Measurements from ENCODE around the gene SCUBE1.

SCUBE1 gene

DNA sequence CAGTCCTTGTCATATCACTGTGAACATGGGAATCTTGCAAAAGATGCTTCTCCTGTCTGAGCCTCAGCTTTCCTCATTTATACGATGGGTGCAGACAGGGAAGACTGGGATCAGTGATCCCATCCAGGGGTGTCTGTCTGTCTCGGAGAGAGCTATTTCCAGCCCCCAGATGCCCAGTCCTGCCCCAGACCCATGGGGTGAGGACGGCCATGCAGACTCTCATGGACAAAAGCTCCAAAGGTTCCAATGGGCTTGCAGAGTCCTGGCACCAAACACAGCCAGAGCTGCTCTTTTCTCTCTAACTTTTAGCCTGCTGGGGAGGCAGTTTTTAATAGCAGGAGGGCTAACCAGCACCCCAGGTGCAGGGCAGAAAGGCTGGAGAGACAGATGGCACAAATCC is 5.2 kb downstream of the SCUBE1 start:
- no peak for DNase-seq (ENCODE audit: low read depth)
- TF ChIP-seq, protein P1, sequence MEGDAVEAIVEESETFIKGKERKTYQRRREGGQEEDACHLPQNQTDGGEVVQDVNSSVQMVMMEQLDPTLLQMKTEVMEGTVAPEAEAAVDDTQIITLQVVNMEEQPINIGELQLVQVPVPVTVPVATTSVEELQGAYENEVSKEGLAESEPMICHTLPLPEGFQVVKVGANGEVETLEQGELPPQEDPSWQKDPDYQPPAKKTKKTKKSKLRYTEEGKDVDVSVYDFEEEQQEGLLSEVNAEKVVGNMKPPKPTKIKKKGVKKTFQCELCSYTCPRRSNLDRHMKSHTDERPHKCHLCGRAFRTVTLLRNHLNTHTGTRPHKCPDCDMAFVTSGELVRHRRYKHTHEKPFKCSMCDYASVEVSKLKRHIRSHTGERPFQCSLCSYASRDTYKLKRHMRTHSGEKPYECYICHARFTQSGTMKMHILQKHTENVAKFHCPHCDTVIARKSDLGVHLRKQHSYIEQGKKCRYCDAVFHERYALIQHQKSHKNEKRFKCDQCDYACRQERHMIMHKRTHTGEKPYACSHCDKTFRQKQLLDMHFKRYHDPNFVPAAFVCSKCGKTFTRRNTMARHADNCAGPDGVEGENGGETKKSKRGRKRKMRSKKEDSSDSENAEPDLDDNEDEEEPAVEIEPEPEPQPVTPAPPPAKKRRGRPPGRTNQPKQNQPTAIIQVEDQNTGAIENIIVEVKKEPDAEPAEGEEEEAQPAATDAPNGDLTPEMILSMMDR (IDR thresholded peaks at IDR 0.05; ENCODE audit: control insufficient read depth, extremely low read depth, insufficient read depth): no peak
- no peak overlapping the region for H3K4me3 ChIP-seq (ENCODE audit: low read depth, low read length)

DNA sequence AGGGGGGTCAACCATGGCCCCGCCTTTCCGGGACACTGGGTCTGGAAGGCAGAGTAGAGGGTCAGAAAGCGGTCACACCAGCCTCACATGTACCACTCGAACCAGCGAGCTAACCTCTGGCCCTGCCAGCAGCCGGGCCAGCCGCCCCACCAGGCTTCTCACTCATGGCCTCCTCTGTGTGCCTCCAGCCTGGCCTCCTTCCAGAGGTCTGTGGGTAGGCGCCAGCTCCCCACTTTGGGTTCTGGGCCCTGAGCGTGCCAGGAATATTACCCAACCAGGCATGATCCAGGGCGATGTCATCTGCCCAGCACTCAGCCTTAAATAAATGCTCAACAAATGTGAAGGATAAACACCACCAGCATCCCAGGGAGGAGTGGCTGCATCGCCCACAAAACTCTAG is 5.8 kb downstream of the SCUBE1 start:
- TF ChIP-seq, protein P1 (IDR thresholded peaks at IDR 0.05; ENCODE audit: control insufficient read depth, extremely low read depth, insufficient read depth): no peak
- DNase-seq (ENCODE audit: low read depth): no peak
- H3K4me3 ChIP-seq (ENCODE audit: low read depth, low read length): no peak overlapping the region

DNA sequence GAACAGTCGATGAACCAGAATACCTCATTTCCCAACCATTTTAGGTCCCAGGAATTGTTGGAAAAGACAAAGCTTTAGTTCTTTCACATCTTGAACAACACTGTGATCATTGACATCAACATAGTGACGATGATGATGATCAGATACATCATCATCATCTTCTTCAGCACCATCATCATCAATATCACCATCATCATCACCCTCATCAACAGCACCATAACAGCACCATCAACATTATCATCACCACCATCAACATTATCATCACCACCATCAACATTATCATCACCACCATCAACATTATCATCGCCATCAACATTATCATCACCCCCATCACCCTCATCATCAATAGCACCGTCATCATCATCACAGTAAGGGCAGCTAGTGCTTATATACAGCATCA is 8.8 kb downstream of the SCUBE1 start:
- no peak for DNase-seq (ENCODE audit: low read depth)
- H3K4me3 ChIP-seq (ENCODE audit: low read depth, low read length): no peak overlapping the region
- TF ChIP-seq, protein P1 (IDR thresholded peaks at IDR 0.05; ENCODE audit: control insufficient read depth, extremely low read depth, insufficient read depth): no peak

DNA sequence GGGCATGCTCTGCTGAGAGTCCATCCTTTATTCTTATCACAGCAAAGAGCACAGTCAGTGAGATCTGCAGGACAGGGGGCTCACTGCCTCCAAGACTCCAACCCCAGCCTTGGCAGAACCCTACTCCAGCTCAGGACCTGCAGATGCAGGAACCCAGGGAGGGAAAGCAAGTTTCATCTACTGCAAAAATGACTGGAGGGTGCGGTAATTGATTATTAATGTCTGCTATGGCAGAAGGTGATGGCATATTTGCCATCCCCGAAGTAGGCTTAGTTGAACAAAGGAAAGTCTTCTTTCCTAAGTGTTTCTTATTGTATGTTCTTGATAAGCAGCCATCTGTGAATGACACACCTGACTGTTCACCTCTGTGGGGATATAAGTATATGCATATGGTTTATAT is 9.2 kb downstream of the SCUBE1 start:
- no peak overlapping the region for H3K4me3 ChIP-seq (ENCODE audit: low read depth, low read length)
- TF ChIP-seq, protein P1 (IDR thresholded peaks at IDR 0.05; ENCODE audit: control insufficient read depth, extremely low read depth, insufficient read depth): no peak
- DNase-seq (ENCODE audit: low read depth): no peak

DNA sequence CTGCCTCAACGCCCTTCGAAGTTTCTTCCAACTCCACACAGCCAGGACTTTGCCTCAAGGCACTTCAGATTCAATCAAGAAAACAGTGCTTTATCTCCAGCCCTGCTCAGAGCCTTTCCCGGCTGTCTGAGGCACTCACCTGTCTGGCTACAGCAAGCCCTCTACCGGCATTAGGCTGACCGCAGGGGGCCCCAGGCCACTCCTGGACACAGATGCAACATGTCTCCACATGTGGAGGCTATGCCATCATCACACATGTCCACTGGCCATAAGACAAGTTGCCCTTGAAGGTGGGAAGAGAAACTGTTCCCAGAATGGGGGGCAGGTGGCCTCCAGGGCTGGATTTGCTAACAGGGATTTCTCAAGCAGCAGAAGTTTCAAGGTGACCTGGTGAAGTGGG is 10.0 kb downstream of the SCUBE1 start:
- TF ChIP-seq, protein P1 (IDR thresholded peaks at IDR 0.05; ENCODE audit: control insufficient read depth, extremely low read depth, insufficient read depth): no peak
- no peak for DNase-seq (ENCODE audit: low read depth)
- no peak overlapping the region for H3K4me3 ChIP-seq (ENCODE audit: low read depth, low read length)

DNA sequence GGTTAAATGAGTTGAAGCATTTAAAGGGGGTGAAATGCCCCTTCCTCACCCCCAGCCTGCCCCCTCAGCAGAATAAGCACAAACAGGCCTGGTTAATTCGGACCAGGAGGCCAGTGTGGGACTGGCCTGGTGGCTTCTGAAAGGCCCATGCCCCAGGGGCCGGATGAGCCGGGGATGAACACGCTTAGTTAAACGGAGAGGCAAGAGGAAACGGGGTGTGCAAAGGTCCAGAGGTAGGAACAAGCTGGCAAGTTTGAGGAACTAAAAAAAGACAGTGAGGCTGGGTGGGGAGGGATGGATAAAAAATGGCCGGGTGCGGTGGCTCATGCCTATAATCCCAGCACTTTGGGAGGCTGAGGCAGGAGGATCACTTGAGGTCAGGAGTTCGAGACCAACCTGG is 11.5 kb downstream of the SCUBE1 start:
- no peak for DNase-seq (ENCODE audit: low read depth)
- no peak overlapping the region for H3K4me3 ChIP-seq (ENCODE audit: low read depth, low read length)
- TF ChIP-seq, protein P1 (IDR thresholded peaks at IDR 0.05; ENCODE audit: control insufficient read depth, extremely low read depth, insufficient read depth): no peak

DNA sequence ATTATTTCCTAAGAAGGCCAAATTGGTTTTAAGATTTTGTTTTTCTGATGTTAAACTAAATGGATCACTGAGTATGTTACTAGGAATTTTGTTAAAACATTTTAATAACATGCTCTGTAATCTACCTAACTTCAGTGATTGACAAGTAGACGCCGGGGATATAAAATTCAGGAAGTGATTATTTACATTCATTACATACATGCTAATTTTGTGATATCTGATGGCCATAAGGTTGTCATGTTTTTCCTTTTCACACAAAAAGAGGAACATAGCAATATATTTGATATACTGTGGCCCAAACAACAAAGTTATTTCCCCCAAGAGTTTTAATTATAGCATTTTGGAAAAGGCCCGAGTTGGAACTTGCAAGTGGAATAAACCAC is 12.1 kb downstream of the SCUBE1 start:
- TF ChIP-seq, protein P1 (IDR thresholded peaks at IDR 0.05; ENCODE audit: control insufficient read depth, extremely low read depth, insufficient read depth): no peak
- H3K4me3 ChIP-seq (ENCODE audit: low read depth, low read length): no peak overlapping the region
- no peak for DNase-seq (ENCODE audit: low read depth)

All from LNCaP clone FGC (cell line).